Stimulated activated CD8-positive, alpha-beta memory T cell treated with anti-CD3 and anti-CD28 coated beads, Interleukin-2, amount 100 ng/mL, for 1 hour (primary cell): ENCODE results near the gene NSMCE1.
"Not testable (repeated sequence)": the region's sequence is repeated elsewhere in the genome, so short reads cannot be mapped to it uniquely, and the experiment has no call there.

Source experiments
- DNase-seq, 2 donors: peaks; one replicate each; pipeline ENCODE4 v3.0.0-alpha.2; 2020; ENCODE audit warnings: low read depth in 2 of 2

Gene NSMCE1

DNA sequence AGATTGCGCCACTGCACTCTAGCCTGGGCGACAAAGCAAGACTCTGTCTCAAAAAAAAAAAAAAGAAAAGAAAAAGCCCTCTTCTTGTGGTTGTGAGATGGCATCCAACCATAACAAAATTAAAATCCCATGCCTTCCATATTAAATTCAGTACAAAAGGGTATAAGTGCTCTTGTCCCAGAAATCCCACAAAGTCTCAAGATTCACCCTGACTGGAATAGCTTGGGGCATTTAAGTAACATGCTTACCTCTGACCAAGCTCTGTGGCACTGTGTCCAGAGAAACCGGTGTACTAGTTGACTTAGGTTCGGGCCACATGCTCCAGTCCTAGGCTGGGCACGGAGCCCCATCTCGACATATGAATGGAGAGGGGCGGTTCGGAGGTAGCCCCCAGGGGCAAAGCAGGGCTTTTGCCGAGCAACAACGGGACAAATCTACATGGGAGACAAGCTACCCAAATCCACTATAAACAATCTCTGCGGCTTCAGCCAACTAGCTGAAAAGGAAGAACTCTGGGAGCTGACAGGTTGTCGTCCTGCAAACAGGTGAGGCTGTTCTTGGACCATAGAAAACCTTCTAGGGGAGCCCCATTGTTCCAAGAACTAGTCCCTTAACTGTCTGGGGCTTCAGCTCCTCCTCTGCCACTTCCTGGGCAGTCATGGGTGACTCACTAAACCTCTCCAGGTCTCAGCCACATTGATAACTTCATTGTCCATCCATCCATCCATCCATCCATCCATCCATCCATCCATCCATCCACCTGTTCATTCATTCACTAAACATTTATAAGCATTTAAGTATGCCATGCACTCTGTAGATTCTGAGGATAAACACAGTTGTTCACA is 34.9 kb upstream of the NSMCE1 start:
- no peak for DNase-seq

DNA sequence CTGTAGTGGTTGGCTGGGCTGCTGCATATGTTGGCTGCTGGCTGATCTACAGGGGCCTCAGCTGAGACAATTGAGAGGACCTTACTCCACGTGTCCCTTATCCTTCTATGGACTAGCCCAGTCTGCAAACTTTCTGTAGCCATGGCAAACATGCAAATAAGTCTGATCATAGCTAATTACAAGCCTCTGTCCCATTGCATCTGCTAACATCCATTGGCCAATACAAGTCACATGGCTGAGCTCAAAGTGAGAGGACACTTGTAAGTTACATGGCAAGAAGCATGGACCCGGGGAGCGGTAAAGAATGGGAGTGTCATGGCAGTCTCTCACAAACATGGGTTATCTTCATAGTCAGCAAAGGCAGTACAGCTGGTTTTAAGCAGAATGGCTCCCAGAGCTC is 33.6 kb upstream of the NSMCE1 start:
- DNase-seq, result no peak

DNA sequence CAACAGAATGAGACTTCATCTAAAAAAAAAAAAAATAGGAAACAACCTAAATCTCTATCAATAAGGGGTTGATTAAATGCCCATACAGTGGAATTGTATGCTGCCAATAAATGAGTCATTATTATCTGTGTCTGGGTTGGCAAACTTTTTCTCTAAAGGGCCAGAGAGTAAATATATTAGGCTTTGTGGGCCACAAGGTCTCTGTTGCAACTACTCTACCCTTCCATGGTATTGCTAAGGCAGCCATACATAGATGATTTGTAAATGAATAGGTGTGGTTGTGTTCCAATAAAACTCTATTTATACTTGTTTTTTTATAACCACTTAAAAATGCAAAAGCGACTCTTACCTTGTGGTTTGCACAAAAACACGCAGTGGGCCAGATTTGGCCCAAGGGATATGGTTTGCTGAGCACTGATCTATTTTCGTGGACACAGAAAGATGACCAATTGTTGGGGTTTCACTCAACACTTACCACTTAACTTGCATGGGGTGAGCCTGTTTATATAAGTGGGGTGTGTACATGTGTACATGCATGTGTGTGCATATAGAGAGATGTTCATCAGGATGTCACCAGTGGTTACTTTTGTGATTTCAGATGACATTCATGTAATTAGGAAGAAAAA is 32.8 kb upstream of the NSMCE1 start:
- no peak for DNase-seq

DNA sequence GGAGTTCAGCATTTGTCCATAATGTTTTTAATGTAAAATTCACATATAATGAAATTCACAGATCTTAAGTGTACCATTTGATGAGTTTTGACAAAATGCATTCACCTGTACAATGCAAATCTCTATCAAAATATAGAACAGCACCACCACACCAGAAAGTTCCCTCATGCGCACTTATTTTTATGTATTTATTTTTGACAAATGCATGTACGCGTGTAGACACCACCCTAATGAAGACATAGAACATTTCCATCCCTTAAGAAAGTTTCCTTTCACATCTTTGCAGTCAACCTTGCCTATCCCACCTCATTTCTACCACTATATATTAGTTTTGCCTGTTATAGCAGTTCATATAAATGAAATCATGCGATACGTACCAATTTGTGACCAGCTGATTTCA is 29.6 kb upstream of the NSMCE1 start:
- no peak for DNase-seq

DNA sequence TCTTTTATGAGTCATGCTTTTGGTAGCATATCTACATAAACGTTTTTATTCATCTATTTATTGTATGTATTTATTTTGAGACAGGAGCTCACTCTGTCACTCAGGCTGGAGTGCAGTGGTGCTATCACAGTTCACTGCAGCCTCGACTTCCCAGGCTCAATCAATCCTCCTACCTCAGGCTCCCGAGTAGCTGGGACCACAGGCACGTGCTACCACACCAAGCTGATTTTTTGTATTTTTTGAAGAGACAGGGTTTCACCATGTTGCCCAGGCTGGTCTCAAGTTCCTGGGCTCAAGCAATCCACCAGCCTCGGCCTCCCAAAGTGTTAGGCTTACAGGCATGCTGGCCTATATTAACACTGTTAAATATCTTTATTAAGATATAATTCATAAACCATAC is 24.8 kb upstream of the NSMCE1 start:
- no peak for DNase-seq

DNA sequence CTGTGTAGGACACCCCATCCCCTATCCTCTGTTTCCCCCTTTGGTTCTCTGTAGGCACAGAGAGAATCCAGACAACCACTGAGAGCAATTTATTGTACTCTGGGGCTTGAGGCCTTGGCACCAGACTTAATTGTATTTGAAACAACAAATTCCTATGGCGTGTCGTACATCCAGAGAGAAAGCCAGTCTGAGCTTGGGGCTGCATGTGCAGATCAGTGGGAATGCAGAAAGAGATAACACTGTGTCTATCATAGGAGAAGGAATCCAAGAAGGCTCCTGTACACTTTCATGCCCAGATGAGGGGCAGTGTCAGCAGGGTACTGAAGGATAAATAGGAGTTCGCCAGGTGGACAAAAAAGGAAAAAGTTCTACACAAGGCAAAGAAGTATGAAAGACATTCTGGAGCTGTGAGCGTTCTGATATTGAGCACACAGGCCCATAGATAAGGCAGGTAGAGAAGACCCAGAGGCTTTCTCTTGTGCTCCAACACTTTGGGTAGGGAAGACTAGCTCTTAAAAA is 23.2 kb upstream of the NSMCE1 start:
- DNase-seq, result no peak

DNA sequence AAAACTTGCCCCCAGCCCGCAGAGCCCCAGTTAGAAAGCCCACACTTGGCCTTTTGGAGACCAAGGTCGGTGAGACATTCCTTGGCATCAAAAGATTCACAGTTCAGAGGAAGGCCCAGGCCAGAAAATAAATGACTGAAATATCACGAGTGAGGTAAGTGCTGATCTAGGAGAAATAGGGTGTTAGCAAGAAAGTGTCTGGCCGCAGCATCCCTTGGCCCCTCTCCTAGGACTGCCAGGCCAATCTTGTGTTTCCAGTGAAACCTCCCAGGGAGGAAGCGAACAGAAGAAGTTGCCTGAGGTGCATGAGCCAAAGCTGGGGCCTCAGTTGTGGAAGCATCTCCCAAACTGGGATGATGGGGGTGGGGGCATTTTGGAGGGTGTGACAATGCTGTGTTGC is 22.5 kb upstream of the NSMCE1 start:
- DNase-seq, result no peak

DNA sequence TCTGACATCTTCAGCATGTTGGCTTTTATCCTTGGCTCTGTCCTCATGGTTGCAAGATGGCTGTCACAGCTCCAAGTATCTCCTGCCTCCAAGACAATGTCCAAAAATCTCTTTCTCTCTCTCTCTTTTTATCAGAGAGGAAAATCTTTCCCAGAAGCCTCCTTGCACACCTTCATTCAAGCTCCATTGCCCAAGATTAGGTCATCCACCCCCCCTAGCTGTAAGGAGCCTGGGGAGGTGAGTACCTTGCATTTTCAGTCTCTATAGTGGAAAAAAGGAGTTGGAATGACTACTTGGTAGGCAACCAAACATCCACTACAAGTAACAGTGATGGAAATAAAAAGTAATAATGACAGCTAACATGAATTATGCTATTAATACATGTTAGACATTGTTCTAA is 22.0 kb upstream of the NSMCE1 start:
- no peak for DNase-seq

DNA sequence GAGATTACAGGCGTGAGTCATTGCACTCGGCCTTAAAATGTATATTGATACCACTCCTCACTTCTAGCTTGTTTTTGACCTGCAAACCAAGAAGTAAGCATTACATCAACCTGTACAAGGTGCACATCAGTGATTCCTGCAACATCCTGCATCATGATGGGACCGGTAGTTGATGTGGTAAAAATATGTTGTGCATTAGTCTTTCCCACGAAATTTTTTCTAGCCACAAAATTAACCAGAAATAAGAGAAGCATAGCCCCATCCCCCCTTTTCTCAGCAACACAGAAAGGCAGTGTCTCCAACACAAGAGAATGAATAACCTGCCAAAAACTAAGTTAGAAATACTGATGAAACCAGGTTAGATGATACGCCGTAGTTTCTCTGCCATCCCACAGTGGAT is 21.1 kb upstream of the NSMCE1 start:
- DNase-seq, result no peak

DNA sequence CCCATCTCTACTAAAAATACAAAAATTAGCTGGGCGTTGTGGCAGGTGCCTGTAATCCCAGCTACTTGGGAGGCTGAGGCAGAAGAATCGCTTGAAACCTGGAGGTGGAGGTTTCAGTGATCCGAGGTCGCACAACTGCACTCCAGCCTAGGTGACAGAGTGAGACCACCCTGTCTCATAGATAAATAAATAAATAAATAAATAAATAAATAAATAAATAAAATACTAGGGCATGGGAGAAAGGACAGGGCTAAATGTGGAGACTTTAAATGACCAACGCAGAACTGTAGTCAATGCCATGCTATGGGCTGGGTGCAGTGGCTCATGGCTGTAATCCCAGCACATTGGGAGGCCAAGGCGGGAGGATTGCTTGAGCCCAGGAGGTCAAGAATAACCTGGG is 19.7 kb upstream of the NSMCE1 start:
- DNase-seq, result not testable (repeated sequence)

DNA sequence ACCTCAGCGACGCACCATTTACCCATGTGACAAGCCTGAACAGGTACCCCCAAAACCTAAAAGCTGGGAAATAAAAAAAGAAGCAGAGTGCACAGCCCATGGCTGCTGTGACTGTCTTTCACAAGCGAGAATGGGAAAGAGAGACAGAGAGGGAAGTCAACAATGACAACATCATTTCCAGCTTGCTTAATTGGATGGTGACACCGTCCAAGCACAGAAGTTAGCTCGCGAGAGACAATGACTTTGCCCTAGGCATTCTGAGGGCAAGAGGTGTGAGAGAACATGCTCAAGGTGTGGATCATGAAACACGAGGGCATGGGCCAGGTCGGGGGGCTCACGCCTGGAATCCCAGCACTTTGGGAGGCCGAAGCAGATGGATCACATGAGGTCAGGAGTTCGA is 19.3 kb upstream of the NSMCE1 start:
- no peak for DNase-seq

DNA sequence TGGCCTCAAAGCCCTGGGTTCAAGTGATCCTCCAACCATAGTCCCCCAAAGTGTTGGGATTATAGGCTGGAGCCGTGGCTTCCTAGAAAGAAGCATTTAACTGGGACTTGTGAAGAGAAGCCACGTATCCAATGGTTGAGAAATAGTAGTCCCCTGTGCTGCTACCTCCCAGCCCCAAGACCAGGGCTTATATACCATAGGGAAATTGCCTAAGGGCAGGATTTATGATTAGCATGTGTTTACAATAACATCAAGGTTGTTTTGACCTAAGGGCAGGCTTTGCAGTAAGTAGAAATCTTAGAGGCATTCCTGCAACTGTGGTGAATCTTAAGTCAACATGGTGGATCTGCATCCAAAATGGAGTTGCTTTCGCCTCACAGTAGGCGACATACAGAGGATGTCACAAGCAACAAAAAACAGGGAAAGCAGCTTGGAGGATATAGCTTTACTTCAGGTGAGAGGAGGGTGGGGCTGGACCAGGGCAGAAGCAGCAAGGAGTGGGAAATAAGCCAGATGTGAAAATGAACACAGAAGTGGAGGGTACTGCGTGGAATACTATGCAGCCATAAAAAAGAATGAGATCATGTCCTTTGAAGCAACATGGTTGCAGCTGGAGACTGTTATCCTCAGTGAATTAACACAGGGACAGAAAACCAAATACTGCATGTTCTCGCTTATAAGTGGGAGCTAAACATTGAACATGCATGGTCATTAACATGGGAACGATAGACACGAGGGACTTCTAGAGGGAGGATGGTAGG is 18.7 kb upstream of the NSMCE1 start:
- DNase-seq, result no peak

DNA sequence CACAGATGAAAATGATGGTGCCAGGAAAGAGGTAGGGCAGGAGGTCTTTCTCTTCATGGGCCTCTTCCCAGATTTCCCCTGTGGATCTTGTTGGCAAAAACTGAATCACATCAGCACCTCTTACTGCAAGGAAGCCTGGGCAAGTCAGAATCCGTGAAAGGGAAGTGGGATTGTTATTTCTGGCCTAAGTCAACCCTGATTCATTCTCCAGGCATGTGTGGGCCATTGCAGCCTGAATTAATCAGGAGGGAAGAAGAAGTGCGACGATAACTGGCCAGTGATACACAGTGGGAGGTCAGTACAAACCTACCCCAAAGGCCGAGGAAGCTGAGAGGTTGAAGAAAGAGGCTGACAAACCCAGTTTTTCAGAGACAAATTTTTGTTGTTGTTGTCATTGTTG is 17.9 kb upstream of the NSMCE1 start:
- DNase-seq, result no peak

DNA sequence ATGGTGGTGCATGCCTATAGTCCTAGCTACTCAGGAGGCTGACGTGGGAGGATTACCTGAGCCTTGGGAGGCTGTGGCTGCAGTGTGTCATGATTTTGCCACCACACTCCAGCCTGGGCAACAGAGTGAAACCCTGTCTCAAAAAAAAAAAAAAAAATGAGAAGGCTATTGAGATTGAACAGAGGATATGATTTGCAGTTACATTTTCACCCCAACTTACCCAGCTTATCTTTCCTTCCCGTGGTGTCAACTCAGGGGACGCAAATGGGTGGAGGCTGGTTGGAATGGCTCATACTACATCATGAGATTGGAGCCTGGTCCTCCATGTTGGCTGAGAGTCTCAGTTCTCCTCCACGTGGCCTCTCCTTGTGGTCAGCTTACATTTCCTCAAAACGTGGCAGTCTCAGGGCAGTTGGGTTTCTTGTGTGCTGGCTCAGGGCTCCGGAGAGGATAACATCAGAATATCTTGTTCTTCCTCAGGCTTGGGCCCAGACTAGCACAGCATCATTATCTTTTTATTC is 17.2 kb upstream of the NSMCE1 start:
- DNase-seq, result no peak

DNA sequence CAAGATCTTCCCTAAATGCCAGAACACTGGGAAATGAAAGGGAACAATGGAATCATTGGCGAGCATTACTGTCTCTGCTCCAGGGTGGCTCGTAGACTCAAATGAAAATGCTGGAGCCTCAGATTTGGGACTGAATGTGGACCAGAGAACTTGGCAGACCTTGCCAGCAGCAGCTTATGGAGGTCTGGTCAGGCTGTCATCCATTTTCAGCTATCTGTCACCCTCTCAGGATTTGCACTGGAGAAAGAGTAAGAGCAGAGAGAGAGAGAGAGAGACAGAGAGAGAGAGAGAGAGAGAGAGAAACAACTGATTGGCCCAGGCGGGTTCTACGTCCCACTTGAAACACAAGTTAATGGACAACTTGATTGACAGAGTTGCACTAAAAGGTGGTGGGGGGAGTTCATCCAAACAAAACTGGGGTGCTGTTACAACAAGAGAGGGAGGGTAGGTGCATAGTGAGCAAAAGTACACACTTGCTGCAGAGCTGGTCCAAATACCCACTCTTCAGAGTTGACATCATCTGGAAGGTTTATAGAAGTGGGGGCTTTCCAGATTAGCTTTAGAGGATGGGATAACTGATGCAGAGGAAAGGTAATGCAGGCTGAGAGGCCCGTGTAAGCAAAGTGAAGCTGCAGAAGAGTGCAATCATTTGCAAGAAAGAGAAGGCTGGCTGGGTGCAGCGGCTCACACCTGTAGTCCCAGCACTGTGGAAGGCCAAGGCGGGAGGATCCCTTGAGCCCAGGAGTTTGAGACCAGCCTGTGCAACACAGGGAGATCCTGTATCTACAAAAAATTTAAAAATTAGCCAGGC is 16.5 kb upstream of the NSMCE1 start:
- no peak for DNase-seq

DNA sequence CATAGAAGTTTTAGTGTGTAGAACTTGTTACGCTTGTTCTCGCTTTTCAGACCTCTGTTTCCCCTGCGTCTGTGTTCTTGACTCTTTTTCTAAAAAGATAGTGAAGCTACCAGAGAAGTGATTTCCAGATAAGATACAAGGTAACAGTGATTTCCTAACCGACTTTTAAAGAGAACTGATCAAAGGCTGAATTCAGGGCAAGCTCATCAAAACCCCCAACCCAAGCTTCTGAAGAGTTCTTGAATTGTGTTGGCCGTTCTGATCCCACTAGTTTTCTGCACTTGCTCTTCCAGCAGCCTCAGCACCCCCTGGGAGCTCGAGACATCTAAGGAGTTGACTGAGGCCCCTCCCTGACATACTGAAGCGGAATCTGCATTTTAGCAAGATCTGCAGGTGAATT is 12.7 kb upstream of the NSMCE1 start:
- DNase-seq, result no peak

DNA sequence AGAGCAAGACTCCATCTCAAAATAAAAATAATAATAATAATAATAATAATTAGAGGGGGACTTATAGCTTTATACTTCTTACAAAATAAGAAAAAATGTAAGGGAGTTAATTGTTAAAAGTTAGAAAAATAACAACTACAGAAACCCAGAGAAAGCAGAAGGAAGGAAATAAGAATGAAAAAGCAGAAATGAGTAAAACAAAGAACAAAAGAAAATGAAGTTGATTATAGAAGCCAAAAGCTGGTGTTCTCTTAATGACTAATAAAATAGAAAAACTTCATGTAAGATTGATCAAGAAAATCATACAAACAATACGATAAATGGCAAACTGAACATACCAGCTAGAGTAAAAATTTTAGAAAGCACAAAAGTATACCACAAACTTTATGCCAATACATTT is 6.8 kb upstream of the NSMCE1 start:
- no peak for DNase-seq

DNA sequence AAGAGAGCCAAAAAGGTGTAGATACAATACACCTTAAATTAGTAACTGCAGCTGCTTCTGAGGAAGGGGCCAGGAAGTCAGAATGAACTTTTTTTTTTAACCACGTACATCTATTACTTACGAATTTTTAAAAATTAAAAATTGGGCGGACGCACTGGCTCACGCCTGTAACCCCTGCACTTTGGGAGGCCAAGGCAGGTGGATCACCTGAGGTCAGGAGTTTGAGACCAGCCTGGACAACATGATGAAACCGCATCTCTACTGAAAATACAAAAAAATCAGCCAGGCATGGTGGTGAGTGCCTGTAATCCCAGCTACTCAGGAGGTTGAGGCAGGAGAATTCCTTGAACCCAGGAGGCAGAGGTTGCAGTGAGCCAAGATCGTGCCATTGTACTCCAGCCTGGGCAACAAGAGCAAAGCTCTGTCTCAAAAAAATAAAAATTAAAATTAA is 5.9 kb upstream of the NSMCE1 start:
- DNase-seq, result not testable (repeated sequence)

DNA sequence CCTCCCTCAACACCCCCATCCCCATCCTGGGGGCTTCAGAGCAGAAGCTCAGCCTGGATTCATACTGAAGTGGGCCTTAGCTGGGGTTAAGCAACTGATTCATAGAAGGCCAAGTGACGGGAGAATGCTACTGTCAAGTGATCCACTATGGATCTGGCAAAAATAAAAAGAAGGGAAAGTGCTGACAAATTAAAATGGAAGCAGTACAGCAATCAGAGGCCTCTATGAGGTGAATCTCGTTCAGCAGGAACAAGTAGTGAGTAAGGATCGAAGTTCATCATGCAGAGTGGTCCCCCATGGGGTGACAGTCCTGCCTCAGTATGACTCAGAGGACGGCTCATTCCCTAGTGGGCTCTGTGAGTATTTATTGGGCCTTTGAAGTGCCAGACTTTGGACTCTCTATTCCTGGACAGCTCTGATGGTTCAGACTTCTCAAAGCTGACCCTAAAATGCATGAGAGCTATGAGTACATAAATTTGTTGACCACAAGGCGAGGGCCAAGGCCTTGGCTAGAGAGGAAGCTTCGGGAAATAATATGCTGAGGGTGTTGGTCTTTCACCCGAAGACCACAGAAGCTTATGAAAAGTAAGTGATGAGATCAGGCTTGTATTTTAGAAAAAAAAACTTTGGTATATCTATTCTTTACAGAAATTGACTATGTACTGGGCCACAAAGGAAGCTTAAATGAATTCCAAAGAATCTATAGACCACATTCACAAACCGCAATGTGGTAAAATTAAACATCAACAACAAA is 5.3 kb upstream of the NSMCE1 start:
- DNase-seq, result no peak

DNA sequence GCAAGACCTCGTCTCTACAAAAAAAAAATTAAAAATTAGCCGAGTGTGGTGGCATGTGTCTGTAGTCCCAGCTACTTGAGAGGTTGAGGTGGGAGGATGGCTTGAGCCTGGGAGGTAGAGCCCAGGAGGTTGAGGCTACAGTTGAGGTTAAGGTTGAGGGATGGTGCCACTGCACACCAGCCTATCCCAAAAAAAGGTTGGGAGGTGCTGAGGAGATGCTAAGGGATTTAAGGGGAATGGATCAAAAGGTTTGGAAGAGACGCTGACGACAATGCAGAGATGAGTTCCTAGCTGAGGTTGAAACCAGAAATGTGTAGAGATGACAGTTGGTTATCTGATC is 4.7 kb upstream of the NSMCE1 start:
- no peak for DNase-seq

DNA sequence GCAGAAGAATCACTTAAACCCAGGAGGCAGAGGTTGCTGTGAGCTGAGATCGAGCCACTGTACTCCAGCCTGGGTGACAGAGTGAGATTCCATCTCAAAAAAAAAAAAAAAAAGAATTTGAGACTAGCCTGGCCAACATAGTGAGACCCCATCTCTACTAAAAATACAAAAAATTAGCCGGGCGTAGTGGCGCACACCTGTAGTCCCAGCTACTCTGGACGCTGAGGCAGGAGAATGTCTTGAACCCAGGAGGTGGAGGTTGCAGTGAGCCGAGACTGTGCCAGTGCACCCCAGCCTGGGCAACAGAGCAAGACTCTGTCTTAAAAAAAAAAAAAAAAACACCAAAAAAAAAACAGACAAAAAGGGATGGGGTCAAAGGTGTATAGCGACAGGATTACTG is 4.1 kb upstream of the NSMCE1 start:
- DNase-seq, result not testable (repeated sequence)
